AG08396 (cell line): Measurements from ENCODE around the gene DCAF11.

ENCODE experiments used
- DNase-seq: peaks from one replicate; pipeline ENCODE4 v3.0.0; 2012; ENCODE audit warnings: low spot score, mixed read lengths

Gene DCAF11

DNA sequence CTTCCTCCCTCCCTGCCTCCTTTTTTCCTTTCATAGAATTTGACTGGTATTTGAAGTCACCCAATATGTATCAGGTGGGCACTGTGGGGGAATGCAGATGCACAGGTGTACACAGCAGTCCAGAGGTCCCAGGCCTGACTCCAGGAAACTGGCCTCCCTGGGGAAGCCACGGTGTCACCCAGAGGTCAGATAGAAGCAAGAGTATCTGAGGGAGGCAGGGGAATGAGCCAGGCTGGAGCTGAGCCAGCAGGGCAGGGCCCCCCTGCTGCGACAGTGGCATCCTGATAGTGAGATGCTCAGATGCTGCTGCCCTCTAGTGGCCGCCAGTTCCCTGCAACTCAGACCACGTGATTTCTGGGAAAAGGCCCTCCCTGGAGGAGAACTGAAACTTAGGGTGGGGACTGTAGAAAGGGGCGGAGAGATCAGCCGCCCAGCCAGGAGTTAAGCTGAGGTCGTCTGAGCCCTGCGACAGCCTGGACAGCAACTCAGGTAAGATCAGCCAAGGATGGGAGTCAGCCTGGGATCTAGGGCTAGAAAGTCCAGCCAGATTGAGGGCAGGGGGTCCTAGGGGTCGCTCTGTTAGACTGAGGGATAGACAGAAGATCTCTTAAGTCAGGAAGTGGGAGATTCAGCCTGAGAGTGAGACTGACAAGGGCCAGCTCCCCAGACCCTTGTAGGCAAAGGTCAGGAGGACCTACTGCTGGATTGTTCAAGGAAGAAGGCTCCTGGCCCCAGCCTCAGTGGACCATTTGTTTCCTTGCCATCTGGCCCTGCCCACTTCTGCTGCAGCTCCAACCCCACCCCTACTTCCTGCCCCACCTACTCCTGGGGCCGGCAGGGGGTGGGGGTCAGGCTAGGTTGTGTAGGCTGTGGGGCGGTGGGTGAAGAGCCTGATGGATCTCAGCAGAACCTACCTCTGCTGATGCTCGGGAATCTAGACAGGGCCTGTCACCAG, 46.5 kb downstream of the DCAF11 start, which contains the start of gene IRF9:
TSS of gene IRF9 (plus strand) at position 416 of the 955 bp plus-strand sequence. CDS start 880 bp downstream, outside the sequence.
- peak; percentile 96 for DNase-seq

DNA sequence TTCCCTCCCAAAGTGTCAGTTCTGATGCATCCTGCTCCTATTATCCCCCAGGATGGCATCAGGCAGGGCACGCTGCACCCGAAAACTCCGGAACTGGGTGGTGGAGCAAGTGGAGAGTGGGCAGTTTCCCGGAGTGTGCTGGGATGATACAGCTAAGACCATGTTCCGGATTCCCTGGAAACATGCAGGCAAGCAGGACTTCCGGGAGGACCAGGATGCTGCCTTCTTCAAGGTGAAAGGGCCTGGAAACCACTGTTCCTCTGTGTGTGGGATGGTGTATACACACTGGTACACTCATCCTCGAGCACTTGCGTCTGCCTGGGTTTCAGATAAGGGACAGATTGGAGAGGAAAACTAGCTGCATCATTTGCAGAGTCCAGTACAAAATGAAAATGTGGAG, 47.5 kb downstream of the DCAF11 start:
- peak; percentile 57 for DNase-seq

DNA sequence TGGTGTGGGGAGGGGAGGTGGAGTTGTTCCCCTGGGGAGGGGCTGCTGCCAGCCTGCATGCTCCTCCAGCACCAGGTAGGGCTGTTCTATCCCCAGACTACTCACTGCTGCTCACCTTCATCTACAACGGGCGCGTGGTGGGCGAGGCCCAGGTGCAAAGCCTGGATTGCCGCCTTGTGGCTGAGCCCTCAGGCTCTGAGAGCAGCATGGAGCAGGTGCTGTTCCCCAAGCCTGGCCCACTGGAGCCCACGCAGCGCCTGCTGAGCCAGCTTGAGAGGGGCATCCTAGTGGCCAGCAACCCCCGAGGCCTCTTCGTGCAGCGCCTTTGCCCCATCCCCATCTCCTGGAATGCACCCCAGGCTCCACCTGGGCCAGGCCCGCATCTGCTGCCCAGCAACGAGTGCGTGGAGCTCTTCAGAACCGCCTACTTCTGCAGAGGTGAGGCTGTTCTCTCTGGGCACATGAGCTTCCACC, 50.0 kb downstream of the DCAF11 start:
- no peak for DNase-seq

DNA sequence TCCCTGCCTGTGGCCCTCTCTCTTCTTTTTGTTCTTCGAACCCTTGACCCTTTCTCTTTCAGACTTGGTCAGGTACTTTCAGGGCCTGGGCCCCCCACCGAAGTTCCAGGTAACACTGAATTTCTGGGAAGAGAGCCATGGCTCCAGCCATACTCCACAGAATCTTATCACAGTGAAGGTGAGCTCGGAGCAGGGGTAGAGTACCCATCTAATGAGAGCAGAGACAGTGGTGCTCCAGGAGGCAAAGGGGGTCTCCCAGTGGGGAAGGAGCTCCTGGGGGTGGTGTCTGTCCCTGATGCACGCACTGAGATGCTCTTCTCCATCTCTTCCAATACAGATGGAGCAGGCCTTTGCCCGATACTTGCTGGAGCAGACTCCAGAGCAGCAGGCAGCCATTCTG, 51.2 kb downstream of the DCAF11 start:
- no peak for DNase-seq

DNA sequence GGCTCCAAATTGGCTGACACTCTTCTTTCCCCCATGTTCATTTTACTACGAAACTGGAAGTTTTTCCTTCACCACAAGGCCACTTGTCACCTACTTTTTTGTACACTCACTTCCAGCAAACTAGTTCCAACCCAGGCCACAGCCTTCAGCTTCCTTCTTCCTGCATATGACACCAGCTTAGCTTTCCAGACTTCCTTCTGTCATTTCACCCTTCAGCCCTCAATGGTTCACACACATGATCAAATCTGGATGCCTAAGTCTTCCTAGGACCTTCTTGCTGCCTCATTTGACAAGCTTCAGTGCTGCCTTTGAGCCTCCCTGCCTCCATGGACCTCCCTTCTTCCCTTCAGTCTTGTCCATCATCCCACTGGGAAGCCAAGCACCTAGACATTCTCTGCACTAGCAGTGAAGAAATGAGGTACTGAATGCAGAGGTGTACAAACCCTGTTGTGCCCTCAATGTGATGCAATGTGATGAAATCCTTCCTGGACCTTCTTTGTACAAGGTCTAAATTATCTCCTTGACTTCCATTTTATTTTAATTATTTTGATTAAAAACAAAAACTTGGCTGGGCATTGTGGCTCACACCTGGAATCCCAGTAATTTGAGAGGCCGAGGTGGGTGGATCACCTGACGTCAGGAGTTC, 53.0 kb downstream of the DCAF11 start:
- no peak for DNase-seq

DNA sequence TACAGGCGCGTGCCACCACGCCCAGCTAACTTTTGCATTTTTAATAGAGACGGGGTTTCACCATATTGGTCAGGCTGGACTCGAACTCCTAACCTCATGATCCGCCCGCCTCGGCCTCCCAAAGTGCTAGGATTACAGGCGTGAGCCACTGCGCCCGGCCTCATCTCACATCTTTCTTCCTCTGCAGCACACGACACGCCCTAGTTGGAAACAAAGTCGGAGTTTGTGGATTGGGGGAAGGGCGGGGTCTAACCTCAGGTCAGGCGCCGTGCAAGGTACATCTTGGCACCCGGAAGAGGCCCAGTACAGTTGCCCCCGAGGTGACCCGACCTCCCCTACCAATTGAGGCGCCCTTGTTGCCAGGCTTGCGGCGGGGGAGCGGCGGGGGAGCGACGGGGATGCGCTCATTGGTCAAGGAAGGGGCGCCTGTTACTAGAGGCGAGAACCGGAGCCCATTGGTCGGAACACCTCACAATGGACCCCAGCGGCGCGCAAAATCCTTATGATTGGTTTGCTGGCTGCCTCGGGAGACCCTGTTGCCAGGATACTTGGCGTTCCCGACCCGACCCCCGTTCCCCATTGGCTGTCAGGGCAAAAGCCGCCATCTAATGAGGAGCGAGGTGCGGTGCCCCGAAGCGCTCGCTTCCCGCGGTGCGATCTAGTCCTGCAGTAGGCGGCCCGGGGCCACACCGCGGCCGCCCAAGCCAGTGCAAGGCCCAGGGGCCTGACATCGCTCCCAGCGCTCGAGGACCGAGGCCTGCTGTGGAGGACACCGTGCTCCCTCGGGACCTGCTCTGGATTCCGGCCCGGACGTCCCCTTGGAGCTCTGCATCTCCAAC, 57.1 kb downstream of the DCAF11 start, which contains the start of gene REC8:
TSS of gene REC8 (plus strand) at position 659 of the 839 bp plus-strand sequence. CDS start 473 bp downstream, outside the sequence.
- DNase-seq: no peak

DNA sequence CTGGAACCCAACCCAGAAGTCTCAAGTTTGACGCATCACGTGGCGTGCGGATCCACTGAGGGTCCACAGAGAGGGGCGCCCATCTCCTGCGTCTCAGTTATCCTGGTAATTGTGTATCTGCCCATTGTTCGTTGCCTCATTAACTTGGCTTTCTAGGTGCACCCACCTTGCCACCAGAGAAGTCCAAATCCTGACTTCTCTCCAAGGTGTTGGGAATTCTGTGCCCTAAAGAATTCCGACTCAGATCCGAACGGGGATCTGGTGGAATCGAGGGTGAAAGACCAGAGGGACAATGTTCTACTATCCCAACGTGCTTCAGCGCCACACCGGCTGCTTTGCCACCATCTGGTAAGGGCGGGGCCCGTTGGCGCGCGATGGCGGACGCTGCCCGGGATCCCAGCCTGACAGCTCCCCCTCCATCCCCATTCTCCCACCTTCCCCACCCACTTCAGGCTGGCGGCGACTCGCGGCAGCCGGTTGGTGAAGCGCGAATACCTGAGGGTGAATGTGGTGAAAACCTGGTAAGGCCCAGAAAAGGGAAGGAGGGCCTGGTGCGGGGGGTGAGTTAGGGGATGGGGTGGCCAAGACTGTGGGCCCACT, 57.8 kb downstream of the DCAF11 start:
- no peak for DNase-seq

DNA sequence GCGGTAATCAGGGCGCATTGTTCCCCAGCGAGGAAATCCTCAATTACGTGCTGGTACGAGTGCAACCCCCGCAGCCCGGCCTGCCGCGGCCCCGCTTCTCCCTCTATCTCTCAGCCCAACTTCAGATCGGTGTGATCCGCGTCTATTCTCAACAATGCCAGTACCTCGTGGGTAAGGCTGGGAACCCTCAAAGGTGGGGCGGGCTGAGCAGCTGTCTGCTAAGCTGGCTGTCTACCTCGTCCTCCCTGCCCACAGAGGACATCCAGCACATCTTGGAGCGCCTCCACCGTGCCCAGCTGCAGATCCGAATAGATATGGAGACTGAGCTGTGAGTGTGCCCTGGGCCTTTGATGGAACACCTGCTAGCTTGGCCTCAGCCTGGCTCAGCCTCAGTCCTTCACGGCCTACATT, 58.3 kb downstream of the DCAF11 start:
- no peak for DNase-seq
